H9 (cell line): Measurements from ENCODE around the gene SLC35A3. TPM values are rescaled to one million over a fixed set of nuclear protein-coding genes. Genes with fewer than 3 reads are reported as not detected.

Experiments used
- DNase-seq: peaks from one replicate; pipeline ENCODE4 v3.0.0-alpha.2; 2017
- H2AFZ ChIP-seq: one replicate; pipeline ENCODE4 v1.6.1; 2013; ENCODE audit warnings: mild to moderate bottlenecking, low read length, control low read depth, moderate library complexity
- H2AK5ac ChIP-seq: 2 replicates; pipeline ENCODE4 v1.6.1; 2013; ENCODE audit warnings: low read length, control low read depth, mixed read lengths; ENCODE audit not compliant: insufficient read length
- H2BK120ac ChIP-seq: one replicate; pipeline ENCODE4 v1.6.1; 2013; ENCODE audit warnings: low read depth, mild to moderate bottlenecking, low read length, control low read depth, inconsistent platforms; ENCODE audit not compliant: poor library complexity, severe bottlenecking
- H2BK12ac ChIP-seq: 2 replicates; pipeline ENCODE4 v1.6.1; 2013; ENCODE audit warnings: low read length, control low read depth, mixed read lengths, low read depth; ENCODE audit not compliant: insufficient read length
- H2BK15ac ChIP-seq: 2 replicates; pipeline ENCODE4 v1.6.1; 2013; ENCODE audit warnings: low read depth, low read length, control low read depth
- H2BK20ac ChIP-seq: one replicate; pipeline ENCODE4 v1.6.1; 2013; ENCODE audit warnings: low read depth, mild to moderate bottlenecking, low read length, control low read depth, inconsistent platforms; ENCODE audit not compliant: poor library complexity, severe bottlenecking
- H2BK5ac ChIP-seq: 2 replicates; pipeline ENCODE4 v1.6.1; 2013; ENCODE audit warnings: low read length, control low read depth, mixed read lengths; ENCODE audit not compliant: insufficient read length
- H3K14ac ChIP-seq: 2 replicates; pipeline ENCODE4 v1.6.1; 2013; ENCODE audit warnings: low read length, control low read depth; ENCODE audit not compliant: insufficient read depth
- H3K18ac ChIP-seq: 2 replicates; pipeline ENCODE4 v1.6.1; 2013; ENCODE audit warnings: low read depth, mild to moderate bottlenecking, mixed read lengths, low read length, control low read depth; ENCODE audit not compliant: insufficient read length
- H3K23ac ChIP-seq: 2 replicates; pipeline ENCODE4 v1.6.1; 2013; ENCODE audit warnings: low read length, control low read depth, mixed read lengths, low read depth; ENCODE audit not compliant: insufficient read length
- H3K23me2 ChIP-seq: 2 replicates; pipeline ENCODE4 v1.6.1; 2013; ENCODE audit warnings: low read depth, mild to moderate bottlenecking, mixed read lengths, low read length, control low read depth; ENCODE audit not compliant: insufficient read length, poor library complexity, severe bottlenecking
- H3K27ac ChIP-seq: 2 replicates; pipeline ENCODE4 v1.5.1; 2013; ENCODE audit warnings: low read length, control low read depth, mixed read lengths, low read depth; ENCODE audit not compliant: insufficient read length
- H3K27me3 ChIP-seq: 2 replicates; pipeline ENCODE4 v1.6.1; 2013; ENCODE audit warnings: low read length, control low read depth, inconsistent platforms; ENCODE audit not compliant: insufficient read depth
- H3K4ac ChIP-seq: 2 replicates; pipeline ENCODE4 v1.6.1; 2013; ENCODE audit warnings: low read depth, mild to moderate bottlenecking, control low read depth, inconsistent platforms, low read length, moderate library complexity
- H3K4me1 ChIP-seq: 2 replicates; pipeline ENCODE4 v1.6.1; 2013; ENCODE audit warnings: low read length, control low read depth, inconsistent platforms; ENCODE audit not compliant: insufficient read depth
- H3K4me2 ChIP-seq: 2 replicates; pipeline ENCODE4 v1.6.1; 2013; ENCODE audit warnings: low read length, control low read depth, mixed read lengths; ENCODE audit not compliant: insufficient read length, insufficient read depth
- H3K56ac ChIP-seq: 2 replicates; pipeline ENCODE4 v1.6.1; 2013; ENCODE audit warnings: low read depth, mild to moderate bottlenecking, mixed read lengths, low read length, control low read depth; ENCODE audit not compliant: insufficient read length
- H3K79me1 ChIP-seq: 2 replicates; pipeline ENCODE4 v1.6.1; 2013; ENCODE audit warnings: low read depth, mild to moderate bottlenecking, moderate library complexity, low read length, control low read depth, inconsistent platforms; ENCODE audit not compliant: insufficient read depth, poor library complexity, severe bottlenecking
- H3K79me2 ChIP-seq: 2 replicates; pipeline ENCODE4 v1.6.1; 2013; ENCODE audit warnings: low read length, control low read depth, inconsistent platforms; ENCODE audit not compliant: insufficient read depth
- H3K9ac ChIP-seq: 2 replicates; pipeline ENCODE4 v1.6.1; 2013; ENCODE audit warnings: low read length, control low read depth, mixed read lengths; ENCODE audit not compliant: insufficient read length; ENCODE audit errors: extremely low read depth
- H3K9me3 ChIP-seq: one replicate; pipeline ENCODE4 v1.6.1; 2013; ENCODE audit warnings: low read depth, low read length, inconsistent platforms; ENCODE audit not compliant: control insufficient read depth
- H3T11ph ChIP-seq: one replicate; pipeline ENCODE4 v1.6.1; 2013; ENCODE audit warnings: mild to moderate bottlenecking, low read length, control low read depth, inconsistent platforms
- H4K20me1 ChIP-seq: one replicate; pipeline ENCODE4 v1.6.1; 2013; ENCODE audit not compliant: control insufficient read depth, insufficient read length, insufficient read depth
- H4K5ac ChIP-seq: 2 replicates; pipeline ENCODE4 v1.6.1; 2013; ENCODE audit warnings: low read depth, mild to moderate bottlenecking, mixed read lengths, low read length, control low read depth; ENCODE audit not compliant: insufficient read length
- H4K8ac ChIP-seq: replicated peaks from 2 replicates; pipeline ENCODE4 v1.6.1; 2013; ENCODE audit warnings: low read length, control low read depth, mixed read lengths, low read depth; ENCODE audit not compliant: insufficient read length
- H4K91ac ChIP-seq: 2 replicates; pipeline ENCODE4 v1.6.1; 2013; ENCODE audit warnings: low read depth, mild to moderate bottlenecking, moderate library complexity, mixed read lengths, low read length, control low read depth; ENCODE audit not compliant: insufficient read length
- H3K27ac Mint-ChIP-seq, 3 experiments: 2 replicates in 2 of 3; 3 replicates in 1 of 3; pipeline ENCODE4 v1.8.0; 2020 to 2021; ENCODE audit warnings: mixed read lengths in 3 of 3, mild to moderate bottlenecking in 1 of 3, moderate library complexity in 1 of 3
- H3K27me3 Mint-ChIP-seq: 2 replicates; pipeline ENCODE4 v1.8.0; 2021; ENCODE audit warnings: low read depth, mild to moderate bottlenecking, moderate library complexity, mixed read lengths
- H3K36me3 Mint-ChIP-seq, 3 experiments: 2 replicates in 2 of 3; 3 replicates in 1 of 3; pipeline ENCODE4 v1.8.0; 2020 to 2021; ENCODE audit warnings: low read depth in 3 of 3, mixed read lengths in 3 of 3; ENCODE audit not compliant: insufficient read depth in 1 of 3
- H3K4me1 Mint-ChIP-seq, 2 experiments: 2 replicates each; pipeline ENCODE4 v1.8.0; 2020; ENCODE audit warnings: mixed read lengths in 2 of 2
- H3K4me3 Mint-ChIP-seq, 2 experiments: 2 replicates in 1 of 2; 3 replicates in 1 of 2; pipeline ENCODE4 v1.8.0; 2020 to 2021; ENCODE audit warnings: mild to moderate bottlenecking in 2 of 2, mixed read lengths in 2 of 2, moderate library complexity in 1 of 2
- H3K9me3 Mint-ChIP-seq, 2 experiments: 2 replicates in 1 of 2; 3 replicates in 1 of 2; pipeline ENCODE4 v1.8.0; 2020; ENCODE audit warnings: mild to moderate bottlenecking in 2 of 2, mixed read lengths in 2 of 2, moderate library complexity in 1 of 2
- WGBS: extraction: QIAGEN DNeasy Blood & Tissue Kit; methylation state at CpG from one replicate; pipeline ENCODE4 v1.1.7; 2013; ENCODE audit warnings: missing lambda C conversion rate, low lambda C conversion rate, mixed read lengths; ENCODE audit not compliant: insufficient read length; ENCODE audit errors: extremely low coverage; 5-methylcytosine and 5-hydroxymethylcytosine counted together
- total RNA-seq: library from RNA; stranded (reverse); gene quantifications from 2 replicates; pipeline ENCODE4 v1.2.1, GENCODE V29; 2021
- TF ChIP-seq, protein P1 (sequence below): fragments of 200-600 bp; sonication (generic); conservative IDR thresholded peaks from 3 replicates; pipeline ENCODE4 v1.8.0; 2021; ENCODE audit warnings: antibody characterized with exemption, mild to moderate bottlenecking

The SLC35A3 gene
- total RNA-seq, 1 experiment from 2014 or later: 15.1 TPM

DNA sequence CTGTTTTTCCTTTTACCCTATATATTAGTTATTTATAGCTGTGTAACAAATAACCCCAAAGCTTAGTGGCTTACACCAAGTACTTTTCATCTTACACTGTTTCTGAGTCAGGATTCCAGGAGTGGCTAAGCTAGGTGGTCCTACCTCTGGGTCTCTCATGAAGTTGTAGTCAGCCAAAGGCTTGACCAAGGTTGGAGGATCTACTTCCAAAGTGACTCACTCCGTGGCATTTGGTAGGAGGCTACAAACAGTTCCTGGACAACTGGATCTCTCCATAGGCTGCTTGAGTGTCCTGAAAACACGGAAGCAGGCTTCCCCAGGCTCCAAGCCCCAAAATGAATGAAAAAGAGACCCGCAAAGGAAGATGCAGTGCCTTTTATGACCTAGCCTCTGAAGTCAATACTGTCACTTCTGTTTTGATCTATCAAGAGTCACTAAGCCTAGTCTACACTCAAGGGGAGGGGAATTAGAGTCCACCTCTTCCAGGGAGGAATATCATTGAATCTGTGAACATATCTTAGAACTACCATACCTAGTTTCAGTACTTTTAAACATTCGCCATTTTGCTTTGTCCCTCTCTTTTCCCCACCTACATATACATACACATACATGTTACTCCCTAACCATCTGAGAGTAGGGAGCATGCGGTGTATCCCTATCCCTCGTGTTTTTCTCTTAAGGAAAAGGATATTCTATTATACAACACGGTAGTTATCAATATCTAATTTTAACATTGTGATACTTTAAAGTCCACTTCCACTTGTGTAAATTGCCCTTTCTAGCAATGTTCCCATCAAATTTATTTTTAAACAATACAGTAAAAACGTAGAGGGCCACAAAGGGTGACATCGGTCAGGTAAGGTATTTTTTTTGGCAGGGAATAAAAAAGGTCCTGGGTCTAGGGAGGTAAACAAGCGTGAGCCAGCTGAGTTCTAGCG lies 67.2 kb downstream of the SLC35A3 start:
- Histone ChIP-seq H3K4me1 (no peaks in the 10 kb centered on the region; the same call in none of the 2 replicates), H4K20me1 (no peaks in the 10 kb centered on the region), H3K9me3 (no peaks in the 10 kb centered on the region), H3K14ac (no peak overlapping the region; the same call in 1 of the 2 replicates), H2AK5ac (no peak overlapping the region), H4K8ac (no peak overlapping the region), H3K9ac (peak overlapping the region; percentile 92), H3K56ac (no peak overlapping the region), H3T11ph (no peak overlapping the region), H2BK12ac (no peak overlapping the region), H2BK120ac (no peak overlapping the region), H4K5ac (no peak overlapping the region), H3K4me2 (peak overlapping the region; percentile 90), H3K23me2 (peaks cover 5% of the 10 kb centered on the region), H3K27ac (no peak overlapping the region), H4K91ac (no peak overlapping the region), H3K27me3 (no peaks in the 10 kb centered on the region), H3K4ac (no peak overlapping the region), H2AFZ (no peak overlapping the region), H3K79me1 (no peaks in the 10 kb centered on the region), H2BK20ac (no peak overlapping the region), H3K79me2 (peaks cover 21% of the 10 kb centered on the region; the same call in 1 of the 2 replicates), H2BK5ac (no peak overlapping the region), H3K18ac (no peak overlapping the region), H3K23ac (no peak overlapping the region), H2BK15ac (no peak overlapping the region)
- Mint-ChIP-seq H3K36me3 (peaks cover 2 to 9% (median 5%) of the 10 kb centered on the region in 3 experiments; a peak in 6 of 7 replicates), H3K27me3 (no peaks in the 10 kb centered on the region), H3K4me1 (peaks cover 13 to 28% of the 10 kb centered on the region in 2 experiments), H3K4me3 (peak overlapping the region; percentile 88 to 98), H3K9me3 (no peaks in the 10 kb centered on the region; a peak in 1 of 5 replicates), H3K27ac (peak overlapping the region; percentile 81 to 100 (median 97))
- TF ChIP-seq, protein P1, sequence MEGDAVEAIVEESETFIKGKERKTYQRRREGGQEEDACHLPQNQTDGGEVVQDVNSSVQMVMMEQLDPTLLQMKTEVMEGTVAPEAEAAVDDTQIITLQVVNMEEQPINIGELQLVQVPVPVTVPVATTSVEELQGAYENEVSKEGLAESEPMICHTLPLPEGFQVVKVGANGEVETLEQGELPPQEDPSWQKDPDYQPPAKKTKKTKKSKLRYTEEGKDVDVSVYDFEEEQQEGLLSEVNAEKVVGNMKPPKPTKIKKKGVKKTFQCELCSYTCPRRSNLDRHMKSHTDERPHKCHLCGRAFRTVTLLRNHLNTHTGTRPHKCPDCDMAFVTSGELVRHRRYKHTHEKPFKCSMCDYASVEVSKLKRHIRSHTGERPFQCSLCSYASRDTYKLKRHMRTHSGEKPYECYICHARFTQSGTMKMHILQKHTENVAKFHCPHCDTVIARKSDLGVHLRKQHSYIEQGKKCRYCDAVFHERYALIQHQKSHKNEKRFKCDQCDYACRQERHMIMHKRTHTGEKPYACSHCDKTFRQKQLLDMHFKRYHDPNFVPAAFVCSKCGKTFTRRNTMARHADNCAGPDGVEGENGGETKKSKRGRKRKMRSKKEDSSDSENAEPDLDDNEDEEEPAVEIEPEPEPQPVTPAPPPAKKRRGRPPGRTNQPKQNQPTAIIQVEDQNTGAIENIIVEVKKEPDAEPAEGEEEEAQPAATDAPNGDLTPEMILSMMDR: no peak
- WGBS: no CpG with 5 or more reads among the region's 11 CpGs
- DNase-seq: no peak
